Fibroblast of skin of left quadriceps (primary cell): ENCODE measurements around the gene PRSS37.

Experiments
- DNase-seq, 2 experiments: peaks; one replicate each; pipeline ENCODE4 v3.0.0-alpha.2; 2013; ENCODE audit warnings: low read depth in 2 of 2

PRSS37 gene

GRCh38 chr7:141788296-141788695 is 53.0 kb downstream of the PRSS37 start:
- no peak for DNase-seq
